Stimulated activated effector memory CD8-positive, alpha-beta T cell treated with anti-CD3 and anti-CD28 coated beads, Interleukin-12 subunit alpha, Interleukin-12 subunit beta, amount 100 ng/mL, for 72 hours (primary cell): ENCODE data around the gene CCNJL.

ENCODE experiments used
- ATAC-seq: fragments of 150-1000 bp; cut with Tn5 transposase; 2 replicates; pipeline ENCODE4 v1.10.0; 2021
- DNase-seq, 2 donors: peaks; one replicate each; pipeline ENCODE4 v3.0.0; 2021 to 2022; ENCODE audit warnings: low spot score in 2 of 2
- H3K27ac Mint-ChIP-seq: one replicate; pipeline ENCODE4 v1.8.0; 2022; ENCODE audit warnings: mild to moderate bottlenecking, mixed read lengths
- H3K36me3 Mint-ChIP-seq: one replicate; pipeline ENCODE4 v1.8.0; 2022; ENCODE audit warnings: mild to moderate bottlenecking, mixed read lengths
- H3K4me1 Mint-ChIP-seq: one replicate; pipeline ENCODE4 v1.8.0; 2022; ENCODE audit warnings: mixed read lengths
- H3K4me3 Mint-ChIP-seq: one replicate; pipeline ENCODE4 v1.8.0; 2022; ENCODE audit warnings: mild to moderate bottlenecking, mixed read lengths
- H3K9me3 Mint-ChIP-seq: one replicate; pipeline ENCODE4 v1.8.0; 2022; ENCODE audit warnings: mixed read lengths

Gene CCNJL

DNA sequence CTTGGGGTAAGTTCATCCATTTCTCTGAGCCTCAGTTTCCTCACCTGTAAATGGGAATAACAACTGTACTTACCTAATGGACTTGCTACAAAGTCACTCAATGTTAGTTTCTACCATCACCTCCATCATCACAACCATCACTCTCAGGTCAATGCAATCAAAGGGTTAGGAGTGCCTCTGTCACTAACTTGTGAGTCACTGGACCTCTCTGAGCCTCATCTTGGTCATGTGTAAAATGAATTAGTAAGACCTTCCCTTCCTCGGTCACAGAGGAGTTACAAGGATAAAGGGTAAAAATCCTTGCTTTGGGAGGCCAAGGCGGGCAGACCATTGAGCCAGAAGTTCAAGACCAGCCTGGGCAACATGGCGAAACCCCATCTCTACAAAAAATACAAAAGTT, 70.2 kb downstream of the CCNJL start:
- Mint-ChIP-seq H3K4me1 (no peaks in the 10 kb centered on the region), H3K9me3 (no peaks in the 10 kb centered on the region), H3K4me3 (no peak overlapping the region), H3K36me3 (no peaks in the 10 kb centered on the region), H3K27ac (no peak overlapping the region)
- DNase-seq = no peak
- peak; percentile 35 for ATAC-seq

- DNase-seq = no peak
- ATAC-seq = no peak
- Mint-ChIP-seq H3K27ac (no peak overlapping the region), H3K4me1 (no peaks in the 10 kb centered on the region), H3K36me3 (peaks cover 4% of the 10 kb centered on the region), H3K4me3 (no peak overlapping the region), H3K9me3 (no peaks in the 10 kb centered on the region)
Measured at GRCh38 chr5:160240350-160240749, 72.0 kb downstream of the CCNJL start.

GRCh38 chr5:160237571-160238093, 74.7 kb downstream of the CCNJL start:
- Mint-ChIP-seq H3K36me3 (peaks cover 4% of the 10 kb centered on the region), H3K9me3 (no peaks in the 10 kb centered on the region), H3K27ac (no peak overlapping the region), H3K4me3 (no peak overlapping the region), H3K4me1 (no peaks in the 10 kb centered on the region)
- DNase-seq = no peak
- peak; percentile 24 for ATAC-seq

DNA sequence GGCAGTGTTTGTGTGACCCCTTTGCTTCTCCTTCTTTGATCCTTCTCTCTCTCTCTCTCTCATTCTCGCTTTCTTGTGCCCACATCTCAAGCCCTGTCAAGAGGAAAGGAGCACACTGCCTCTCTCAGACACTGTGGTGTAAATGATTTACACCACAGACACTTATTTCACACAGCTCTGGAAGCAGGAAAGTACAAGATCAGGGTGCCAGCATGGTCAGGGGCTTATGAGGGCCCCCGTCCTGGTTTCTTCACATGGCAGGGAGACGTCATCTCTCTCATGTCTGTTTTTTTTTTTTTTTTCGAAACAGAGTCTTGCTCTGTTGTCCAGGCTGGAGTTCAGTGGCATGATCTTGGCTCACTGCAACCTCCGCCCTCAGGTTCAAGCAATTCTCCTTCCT, 76.6 kb downstream of the CCNJL start:
- Mint-ChIP-seq H3K36me3 (peaks cover 4% of the 10 kb centered on the region), H3K4me3 (no peak overlapping the region), H3K27ac (no peak overlapping the region), H3K9me3 (no peaks in the 10 kb centered on the region), H3K4me1 (no peaks in the 10 kb centered on the region)
- no peak for DNase-seq
- no peak for ATAC-seq

- Mint-ChIP-seq H3K27ac (no peak overlapping the region), H3K4me1 (no peaks in the 10 kb centered on the region), H3K36me3 (peaks cover 4% of the 10 kb centered on the region), H3K9me3 (no peaks in the 10 kb centered on the region), H3K4me3 (no peak overlapping the region)
- DNase-seq (no peak), ATAC-seq (no peak)
Measured at GRCh38 chr5:160233215-160233614, 79.1 kb downstream of the CCNJL start.

DNA sequence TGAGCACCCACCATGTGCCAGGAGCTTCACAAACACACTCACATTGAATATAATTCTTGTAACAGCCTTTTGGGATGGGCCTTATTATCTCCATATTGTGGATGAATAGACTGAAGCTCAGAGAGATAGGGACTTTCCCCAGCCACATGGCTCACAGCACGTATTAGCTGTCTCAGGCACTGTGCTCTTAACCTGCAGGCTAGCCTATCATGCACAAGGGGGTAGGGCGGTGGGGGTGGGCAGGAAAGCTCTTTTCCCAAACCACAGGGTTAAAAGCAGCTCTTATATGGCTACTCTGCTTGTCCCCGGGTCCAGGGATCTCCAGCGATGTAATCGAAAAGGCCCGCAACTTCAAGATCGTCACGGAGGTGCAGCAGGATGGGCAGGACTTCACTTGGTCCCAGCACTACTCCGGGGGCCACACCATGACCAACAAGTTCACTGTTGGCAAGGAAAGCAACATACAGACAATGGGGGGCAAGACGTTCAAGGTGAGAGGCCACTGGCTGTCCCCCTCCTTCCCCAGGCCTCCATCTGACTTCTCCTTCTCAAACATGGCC, 80.5 kb downstream of the CCNJL start:
- no peak overlapping the region for H3K4me3 Mint-ChIP-seq
- no peak for ATAC-seq
- H3K9me3 Mint-ChIP-seq = no peaks in the 10 kb centered on the region
- peaks cover 4% of the 10 kb centered on the region for H3K36me3 Mint-ChIP-seq
- H3K4me1 Mint-ChIP-seq = no peaks in the 10 kb centered on the region
- DNase-seq = no peak
- no peak overlapping the region for H3K27ac Mint-ChIP-seq

- H3K4me1 Mint-ChIP-seq = no peaks in the 10 kb centered on the region
- no peak overlapping the region for H3K27ac Mint-ChIP-seq
- peak; percentile 87 for ATAC-seq
- peaks cover 4% of the 10 kb centered on the region for H3K36me3 Mint-ChIP-seq
- no peaks in the 10 kb centered on the region for H3K9me3 Mint-ChIP-seq
- DNase-seq = no peak
- H3K4me3 Mint-ChIP-seq = no peak overlapping the region
Measured at GRCh38 chr5:160230686-160231527, 81.5 kb downstream of the CCNJL start.

DNA sequence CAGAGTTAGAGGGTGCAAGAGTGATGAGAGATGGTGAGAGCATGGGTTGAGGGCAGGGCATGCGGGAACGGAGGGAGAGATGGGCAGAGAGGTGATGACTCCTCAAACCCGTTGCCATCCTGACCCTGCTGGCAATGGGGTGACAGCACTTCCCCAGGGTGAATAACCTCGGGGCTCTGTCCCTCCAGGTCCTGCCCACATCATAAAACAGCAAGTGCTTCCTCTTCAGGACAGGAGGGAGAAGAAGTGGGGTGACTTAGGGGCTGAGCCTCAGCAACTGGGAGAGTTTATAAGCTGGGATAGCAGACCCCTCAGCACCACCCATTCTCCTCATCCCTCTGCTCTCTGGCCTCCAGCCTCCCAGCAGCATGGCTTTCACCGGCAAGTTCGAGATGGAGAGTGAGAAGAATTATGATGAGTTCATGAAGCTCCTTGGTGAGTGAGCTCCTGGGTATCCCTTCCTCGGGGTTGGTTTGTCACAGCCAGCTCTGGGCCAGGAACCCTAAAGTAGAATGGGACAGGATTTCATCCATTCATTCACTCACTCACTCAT, 83.1 kb downstream of the CCNJL start, which contains the start of gene FABP6:
Gene FABP6 (plus strand): TSS at position 317 of the 553 bp plus-strand sequence. CDS start 52 bp downstream, at position 369.
- DNase-seq (no peak), ATAC-seq (no peak)
- Mint-ChIP-seq H3K4me3 (no peak within 1 kb of the TSS), H3K36me3 (no peaks in the 10 kb centered on the region), H3K4me1 (no peaks in the 10 kb centered on the region), H3K9me3 (no peaks in the 10 kb centered on the region), H3K27ac (no peak within 1 kb of the TSS)

DNA sequence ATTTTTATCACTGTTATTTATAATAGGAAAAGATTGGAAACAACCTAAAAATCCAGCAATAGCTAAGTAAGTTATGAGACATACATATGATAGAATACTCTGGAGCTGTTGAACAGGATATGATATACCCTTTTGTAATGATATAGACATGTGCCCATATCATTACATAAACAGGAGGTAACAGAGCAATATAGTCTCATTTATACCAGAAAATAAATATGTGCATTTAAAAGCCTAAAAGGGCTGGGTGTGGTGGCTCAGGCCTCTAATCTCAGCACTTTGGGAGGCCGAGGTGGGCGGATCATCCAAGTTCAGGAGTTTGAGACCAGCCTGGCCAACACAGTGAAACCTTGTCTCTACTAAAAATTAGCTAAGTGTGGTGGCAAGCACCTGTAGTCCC, 85.4 kb downstream of the CCNJL start:
- Mint-ChIP-seq H3K4me1 (no peaks in the 10 kb centered on the region), H3K27ac (no peak overlapping the region)

DNA sequence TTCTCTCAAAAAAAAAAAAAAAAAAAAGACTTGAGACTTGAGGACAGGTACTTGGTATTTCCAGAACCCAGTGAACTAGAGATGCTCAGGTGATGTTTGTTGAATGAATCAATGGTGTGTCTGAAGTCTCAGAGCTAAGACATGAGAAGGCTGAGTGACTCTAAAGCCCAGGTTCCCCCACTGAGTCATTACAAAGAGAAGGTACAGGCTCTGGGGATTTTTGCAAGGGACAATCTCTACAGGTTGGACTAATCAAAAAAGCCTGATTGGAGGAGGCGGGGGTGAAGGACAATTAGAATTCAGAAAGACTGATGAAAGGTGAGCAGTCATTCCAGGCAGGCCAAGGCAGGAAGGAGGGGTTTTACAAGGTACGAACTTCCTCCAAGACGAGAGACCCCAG, 91.3 kb downstream of the CCNJL start:
- Mint-ChIP-seq H3K4me1 (no peaks in the 10 kb centered on the region), H3K27ac (no peak overlapping the region), H3K36me3 (no peaks in the 10 kb centered on the region), H3K9me3 (no peaks in the 10 kb centered on the region), H3K4me3 (no peak overlapping the region)
- DNase-seq (no peak), ATAC-seq (peak; percentile 62)

More for the DNA sequence above, 85.4 kb downstream of the CCNJL start:
- ATAC-seq (no peak), DNase-seq (no peak)
- H3K9me3 Mint-ChIP-seq = no peaks in the 10 kb centered on the region
- no peaks in the 10 kb centered on the region for H3K36me3 Mint-ChIP-seq
- H3K4me3 Mint-ChIP-seq = no peak overlapping the region

DNA sequence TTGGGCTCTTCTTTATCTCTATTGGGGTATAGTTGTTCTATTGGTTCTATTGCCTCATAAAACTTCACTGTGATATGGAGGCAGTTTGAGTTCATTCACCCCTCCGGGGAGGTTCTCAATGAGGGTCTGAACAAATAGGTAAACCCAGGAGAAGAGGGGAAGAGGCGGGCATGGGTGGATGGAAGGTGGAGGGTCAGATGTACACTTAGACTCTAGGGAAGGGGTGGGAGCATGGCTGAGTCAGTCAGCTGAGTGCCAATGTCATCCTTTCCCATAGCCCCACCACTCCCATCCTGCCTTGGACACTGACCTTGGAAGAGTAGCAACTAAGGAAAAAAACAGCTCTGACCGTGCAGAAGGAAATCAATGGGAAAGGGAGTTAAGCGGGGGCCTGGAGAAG, 93.0 kb downstream of the CCNJL start:
- H3K27ac Mint-ChIP-seq = no peak overlapping the region
- H3K4me3 Mint-ChIP-seq = no peak overlapping the region
- DNase-seq = no peak
- H3K36me3 Mint-ChIP-seq = no peaks in the 10 kb centered on the region
- no peak for ATAC-seq
- no peaks in the 10 kb centered on the region for H3K9me3 Mint-ChIP-seq
- H3K4me1 Mint-ChIP-seq = no peaks in the 10 kb centered on the region

GRCh38 chr5:160213537-160213936, 98.8 kb downstream of the CCNJL start:
- Mint-ChIP-seq H3K9me3 (no peaks in the 10 kb centered on the region), H3K27ac (no peak overlapping the region), H3K36me3 (no peaks in the 10 kb centered on the region), H3K4me3 (no peak overlapping the region), H3K4me1 (no peaks in the 10 kb centered on the region)
- DNase-seq (no peak), ATAC-seq (no peak)

DNA sequence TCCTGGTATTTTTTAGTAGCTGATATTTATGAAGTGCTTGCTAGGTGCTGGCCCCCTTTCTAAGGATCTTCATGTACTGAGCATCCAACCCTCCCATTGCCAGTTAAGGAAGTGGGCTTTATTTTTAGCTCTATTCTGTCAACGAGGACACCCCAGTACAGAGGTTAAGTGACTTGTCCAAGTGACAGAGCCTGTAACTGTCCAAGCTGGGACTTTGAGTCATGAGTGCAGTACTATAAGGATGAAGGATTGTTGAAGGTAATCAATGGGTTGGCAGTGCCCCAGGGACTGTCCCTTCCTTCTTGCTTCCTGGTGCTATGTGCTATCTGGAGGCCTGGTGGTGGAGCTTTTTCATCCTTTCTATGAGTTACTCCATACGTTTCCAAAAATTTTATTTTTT, 101.0 kb downstream of the CCNJL start:
- H3K9me3 Mint-ChIP-seq = no peaks in the 10 kb centered on the region
- no peaks in the 10 kb centered on the region for H3K4me1 Mint-ChIP-seq
- no peak overlapping the region for H3K4me3 Mint-ChIP-seq
- DNase-seq = no peak
- no peak overlapping the region for H3K27ac Mint-ChIP-seq
- H3K36me3 Mint-ChIP-seq = no peaks in the 10 kb centered on the region
- peak; percentile 11 for ATAC-seq

DNA sequence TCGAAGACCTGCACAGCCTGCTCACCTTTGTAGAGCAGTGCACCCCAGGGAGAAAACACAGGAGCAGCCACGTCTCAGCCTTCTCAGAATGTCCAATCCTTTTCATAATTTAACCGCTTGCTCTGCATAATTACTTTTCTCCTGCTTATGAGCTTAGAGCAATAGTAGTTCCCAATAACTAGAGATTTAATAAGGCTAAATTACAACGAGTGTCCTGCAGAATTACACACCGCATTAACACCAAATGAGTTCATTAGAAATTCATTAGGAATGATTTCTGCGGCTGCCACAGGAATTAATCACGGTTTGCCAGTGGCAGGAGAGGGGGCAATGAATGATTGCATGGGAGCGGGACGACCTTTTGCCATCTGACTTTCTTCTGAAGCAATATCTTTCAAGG, 101.8 kb downstream of the CCNJL start:
- Mint-ChIP-seq H3K36me3 (no peaks in the 10 kb centered on the region), H3K9me3 (no peaks in the 10 kb centered on the region), H3K4me3 (no peak overlapping the region), H3K27ac (no peak overlapping the region), H3K4me1 (no peaks in the 10 kb centered on the region)
- no peak for ATAC-seq
- no peak for DNase-seq

DNA sequence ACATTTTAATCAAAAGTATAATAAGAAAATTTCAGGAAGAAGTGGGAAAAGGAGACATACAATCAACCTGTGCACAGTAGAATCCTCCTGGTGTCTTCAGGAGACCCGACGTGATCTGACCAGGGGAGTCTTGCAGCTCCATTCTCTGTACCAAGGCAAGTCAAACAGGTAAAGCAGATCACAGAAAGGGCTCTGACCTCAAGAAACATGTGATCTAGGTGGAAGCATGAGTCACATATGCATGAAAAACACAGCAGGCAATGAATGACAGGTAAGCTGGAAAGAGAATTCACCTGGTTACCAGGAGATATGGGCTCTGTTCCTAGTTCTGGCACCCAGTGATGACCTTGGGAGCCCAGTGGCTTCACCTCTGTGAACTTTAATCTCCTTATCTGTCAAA, 102.4 kb downstream of the CCNJL start:
- H3K4me1 Mint-ChIP-seq = no peaks in the 10 kb centered on the region
- no peak for ATAC-seq
- no peaks in the 10 kb centered on the region for H3K36me3 Mint-ChIP-seq
- H3K27ac Mint-ChIP-seq = no peak overlapping the region
- DNase-seq = no peak
- H3K4me3 Mint-ChIP-seq = no peak overlapping the region
- no peaks in the 10 kb centered on the region for H3K9me3 Mint-ChIP-seq

DNA sequence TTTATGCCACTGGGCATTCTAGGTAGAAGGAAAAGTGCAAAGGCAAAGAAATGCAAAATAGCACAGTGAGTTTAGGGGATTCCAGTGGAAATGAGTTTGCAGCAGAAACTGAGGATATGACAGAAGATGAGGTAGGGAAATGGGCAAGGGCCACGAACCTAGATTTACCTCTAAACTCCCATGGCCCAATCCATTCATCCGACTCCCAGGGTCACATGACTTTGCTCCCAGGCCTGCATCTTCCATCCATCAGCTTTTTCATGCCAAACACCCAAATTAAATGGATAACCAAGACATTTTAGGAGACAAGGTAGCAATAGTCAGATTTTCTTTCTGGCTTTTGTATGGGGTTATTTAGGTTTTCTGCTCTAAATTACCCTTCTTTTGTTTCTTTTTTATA, 105.3 kb downstream of the CCNJL start:
- H3K4me1 Mint-ChIP-seq = no peaks in the 10 kb centered on the region
- H3K36me3 Mint-ChIP-seq = no peaks in the 10 kb centered on the region
- no peak overlapping the region for H3K27ac Mint-ChIP-seq
- DNase-seq = no peak
- no peak for ATAC-seq
- no peaks in the 10 kb centered on the region for H3K9me3 Mint-ChIP-seq
- no peak overlapping the region for H3K4me3 Mint-ChIP-seq
